BE2C (cell line): ENCODE measurements around the gene HNRNPUL1.
A peak's percentile ranks its signal among the peaks of the same experiment; 100 is the strongest.

Source experiments
- DNase-seq: peaks from one replicate; pipeline ENCODE4 v3.0.0-alpha.2; 2020
- H3K27me3 ChIP-seq: fragments of 250-450 bp; sonication (Bioruptor Pico); 2 replicates; pipeline ENCODE4 v1.5.1; 2020; ENCODE audit warnings: mild to moderate bottlenecking
- H3K36me3 ChIP-seq: fragments of 250-450 bp; sonication (Bioruptor Pico); 2 replicates; pipeline ENCODE4 v1.5.1; 2020; ENCODE audit warnings: mild to moderate bottlenecking
- H3K4me1 ChIP-seq: fragments of 250-450 bp; sonication (Bioruptor Pico); 2 replicates; pipeline ENCODE4 v1.5.1; 2020
- H3K4me3 ChIP-seq: 2 replicates; pipeline ENCODE4 v1.5.1; 2011; ENCODE audit warnings: low read depth, low read length
- H3K9me3 ChIP-seq: fragments of 250-450 bp; sonication (Bioruptor Pico); 2 replicates; pipeline ENCODE4 v1.5.1; 2020
- TF ChIP-seq, protein P1 (sequence below): IDR thresholded peaks from 2 replicates; pipeline ENCODE4 v1.5.1; 2012; ENCODE audit warnings: mild to moderate bottlenecking, low read depth, low read length

HNRNPUL1 gene

DNA sequence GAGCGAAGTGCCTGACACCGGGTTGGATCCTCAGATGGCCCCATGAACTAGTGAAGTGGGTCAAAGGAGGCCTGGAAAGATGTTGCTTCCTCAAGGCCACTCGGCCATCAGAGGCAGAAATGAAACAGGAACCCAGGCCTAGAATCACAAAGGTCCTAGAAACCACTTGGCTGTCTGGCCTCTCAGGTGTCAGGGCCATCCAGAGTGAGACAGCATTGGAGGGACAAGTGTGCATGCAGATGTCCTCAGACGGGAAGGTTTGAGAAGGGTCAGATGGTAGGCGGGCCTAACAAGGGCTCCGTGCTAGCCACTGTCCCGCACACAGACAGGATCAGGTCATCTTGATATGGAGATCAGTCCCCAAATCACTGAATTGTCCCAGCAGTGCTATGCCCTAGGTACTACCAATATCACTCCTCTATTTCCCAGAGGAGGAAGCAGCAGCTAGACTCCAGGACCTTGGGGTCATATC is 60.1 kb downstream of the HNRNPUL1 start:
- Histone ChIP-seq H3K4me1 (peaks cover 67% of the 10 kb centered on the region), H3K36me3 (peaks cover 6% of the 10 kb centered on the region), H3K4me3 (no peak overlapping the region), H3K27me3 (no peaks in the 10 kb centered on the region), H3K9me3 (no peaks in the 10 kb centered on the region)
- no peak for DNase-seq
- TF ChIP-seq, protein P1, sequence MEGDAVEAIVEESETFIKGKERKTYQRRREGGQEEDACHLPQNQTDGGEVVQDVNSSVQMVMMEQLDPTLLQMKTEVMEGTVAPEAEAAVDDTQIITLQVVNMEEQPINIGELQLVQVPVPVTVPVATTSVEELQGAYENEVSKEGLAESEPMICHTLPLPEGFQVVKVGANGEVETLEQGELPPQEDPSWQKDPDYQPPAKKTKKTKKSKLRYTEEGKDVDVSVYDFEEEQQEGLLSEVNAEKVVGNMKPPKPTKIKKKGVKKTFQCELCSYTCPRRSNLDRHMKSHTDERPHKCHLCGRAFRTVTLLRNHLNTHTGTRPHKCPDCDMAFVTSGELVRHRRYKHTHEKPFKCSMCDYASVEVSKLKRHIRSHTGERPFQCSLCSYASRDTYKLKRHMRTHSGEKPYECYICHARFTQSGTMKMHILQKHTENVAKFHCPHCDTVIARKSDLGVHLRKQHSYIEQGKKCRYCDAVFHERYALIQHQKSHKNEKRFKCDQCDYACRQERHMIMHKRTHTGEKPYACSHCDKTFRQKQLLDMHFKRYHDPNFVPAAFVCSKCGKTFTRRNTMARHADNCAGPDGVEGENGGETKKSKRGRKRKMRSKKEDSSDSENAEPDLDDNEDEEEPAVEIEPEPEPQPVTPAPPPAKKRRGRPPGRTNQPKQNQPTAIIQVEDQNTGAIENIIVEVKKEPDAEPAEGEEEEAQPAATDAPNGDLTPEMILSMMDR, result no peak

DNA sequence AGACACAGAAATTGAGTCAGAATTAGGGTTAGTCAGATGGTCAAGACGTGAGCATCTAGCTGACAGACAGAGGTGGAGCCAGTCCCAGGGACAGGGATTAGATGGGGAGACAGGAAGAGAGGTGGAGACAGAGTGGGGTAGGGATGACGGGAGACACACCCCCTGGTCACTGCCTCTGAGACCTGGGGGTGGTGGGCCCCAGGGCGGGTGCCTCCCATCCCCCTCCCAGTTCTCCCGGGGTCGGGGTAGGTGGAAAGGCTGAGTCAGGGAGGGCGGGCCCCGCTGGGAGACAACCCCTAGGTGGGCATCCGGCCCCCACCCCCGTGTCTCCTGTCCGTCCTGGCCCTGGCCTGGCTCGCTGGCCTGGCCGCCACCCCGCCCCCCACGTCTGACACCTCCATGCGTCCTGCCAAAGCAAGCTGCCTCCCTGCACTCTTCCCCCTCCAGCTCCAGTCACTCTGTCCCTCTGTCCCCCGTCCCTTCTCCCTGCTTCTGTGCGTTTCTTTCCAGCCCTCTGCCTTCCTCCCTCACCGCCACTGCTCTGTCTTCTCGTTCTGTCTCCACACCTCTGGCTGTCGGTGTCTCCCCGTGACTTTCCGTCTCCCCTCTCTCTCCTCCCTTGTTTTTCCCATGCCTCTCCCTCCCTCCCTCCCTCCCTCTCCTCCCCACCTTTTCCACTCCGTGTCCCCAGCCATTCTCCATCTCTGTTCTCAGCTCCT is 60.9 kb downstream of the HNRNPUL1 start:
- H3K4me1 ChIP-seq, result peaks cover 65% of the 10 kb centered on the region

DNA sequence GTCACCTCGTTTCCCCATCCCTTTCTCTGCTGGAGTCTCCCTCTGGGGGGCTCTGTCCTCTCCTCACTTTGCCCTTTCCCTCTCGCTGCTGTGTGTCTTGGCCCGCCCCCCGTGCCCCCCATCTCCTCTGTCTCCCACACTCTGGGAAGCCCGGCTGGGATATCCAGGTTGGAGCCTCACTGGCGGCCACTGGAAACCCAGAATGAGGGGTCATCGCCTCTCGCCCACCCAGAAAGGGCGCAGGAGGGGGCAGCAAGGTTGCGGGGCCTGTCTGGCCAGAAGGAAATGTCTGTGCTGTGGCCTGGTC is 61.4 kb downstream of the HNRNPUL1 start:
- no peaks in the 10 kb centered on the region for H3K27me3 ChIP-seq
- peak overlapping the region; percentile 56 for H3K4me3 ChIP-seq
- H3K36me3 ChIP-seq, result peaks cover 5% of the 10 kb centered on the region
- H3K9me3 ChIP-seq, result no peaks in the 10 kb centered on the region
- TF ChIP-seq, protein P1, result no peak
- H3K4me1 ChIP-seq, result peaks cover 64% of the 10 kb centered on the region
- DNase-seq, result no peak

More for the DNA sequence above, 60.9 kb downstream of the HNRNPUL1 start:
- TF ChIP-seq, protein P1, result no peak
- peak; percentile 72 for DNase-seq
- Histone ChIP-seq H3K27me3 (no peaks in the 10 kb centered on the region), H3K9me3 (no peaks in the 10 kb centered on the region), H3K36me3 (peaks cover 5% of the 10 kb centered on the region), H3K4me3 (peak overlapping the region; percentile 56)

DNA sequence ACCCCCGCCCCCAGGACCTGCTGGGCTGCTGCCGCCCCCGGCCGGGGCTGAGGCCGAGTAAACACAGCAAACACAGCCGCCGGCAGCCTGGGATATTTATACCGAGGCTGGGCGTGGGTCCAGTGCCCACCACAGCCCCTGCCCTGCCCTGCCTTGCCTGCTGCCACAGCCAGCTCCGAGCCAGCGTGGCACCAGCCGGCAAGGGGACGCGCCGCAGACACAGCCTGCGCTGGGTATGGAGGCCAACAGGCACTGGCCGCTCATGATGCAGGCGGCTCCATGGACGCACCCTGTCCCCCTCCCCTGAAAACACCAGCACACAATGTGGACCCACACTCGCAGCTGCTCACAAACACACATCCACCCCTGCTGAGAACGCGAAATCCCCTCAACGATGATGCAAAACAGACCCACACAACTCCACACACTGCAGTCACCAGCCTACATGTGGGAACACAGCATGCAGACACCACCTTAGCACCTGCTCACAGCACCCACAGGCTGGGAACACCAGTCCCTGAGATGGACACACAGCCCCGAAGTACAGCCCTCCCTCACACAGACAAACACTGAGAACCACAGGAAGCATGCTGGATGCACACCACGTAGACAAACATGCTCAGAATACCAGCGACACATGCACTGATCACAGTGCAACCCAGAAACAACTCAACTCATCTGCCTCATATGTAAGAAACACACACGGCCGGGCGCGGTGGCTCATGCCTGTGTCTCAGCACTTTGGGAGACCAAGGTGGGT is 62.0 kb downstream of the HNRNPUL1 start:
- TF ChIP-seq, protein P1, result no peak
- H3K4me1 ChIP-seq, result peaks cover 64% of the 10 kb centered on the region
- H3K27me3 ChIP-seq, result no peaks in the 10 kb centered on the region
- peak; percentile 40 for DNase-seq
- peak overlapping the region; percentile 56 for H3K4me3 ChIP-seq
- H3K9me3 ChIP-seq, result no peaks in the 10 kb centered on the region
- peaks cover 5% of the 10 kb centered on the region for H3K36me3 ChIP-seq

DNA sequence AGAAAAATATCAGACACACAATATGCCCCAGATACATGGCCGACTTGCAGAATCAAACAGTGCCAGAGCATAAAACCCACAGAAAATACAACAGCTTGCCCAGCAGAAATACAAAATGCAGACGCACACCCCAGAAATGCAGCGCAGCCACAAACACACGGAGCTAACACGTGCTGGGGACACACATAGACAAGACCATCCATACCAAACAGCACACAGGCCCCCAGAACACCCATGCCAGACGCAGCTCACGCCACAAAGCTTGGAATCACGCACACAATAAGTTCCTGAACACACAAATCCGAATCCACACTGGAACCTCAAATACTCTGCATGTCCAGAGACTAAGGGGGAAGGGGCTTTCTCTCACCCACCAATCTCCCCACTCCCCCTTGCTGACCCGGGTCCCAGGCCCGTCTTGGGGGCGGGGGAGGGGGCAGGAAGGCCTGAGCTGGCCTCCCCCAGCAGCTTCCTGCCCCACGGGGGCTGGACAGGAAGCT is 63.0 kb downstream of the HNRNPUL1 start:
- H3K27me3 ChIP-seq, result no peaks in the 10 kb centered on the region
- DNase-seq, result no peak
- no peaks in the 10 kb centered on the region for H3K9me3 ChIP-seq
- peaks cover 56% of the 10 kb centered on the region for H3K4me1 ChIP-seq
- H3K36me3 ChIP-seq, result peaks cover 4% of the 10 kb centered on the region
- H3K4me3 ChIP-seq, result no peak overlapping the region
- TF ChIP-seq, protein P1, result no peak
